Activated naive CD4-positive, alpha-beta T cell (primary cell): ENCODE measurements around the gene ZNRF1.

Experiments used
- DNase-seq, 4 experiments: peaks; one replicate each; lab custom pipeline; 2025; lab: John Stamatoyannopoulos, UW

Gene ZNRF1

GRCh38 chr16:75160386-75160785 is 161.6 kb downstream of the ZNRF1 start:
- no peak for DNase-seq
